Measurements from ENCODE around the gene CRYAB. TPM values are rescaled to one million over a fixed set of nuclear protein-coding genes. Genes with fewer than 3 reads are reported as not detected.

Gene CRYAB
- polyA plus RNA-seq, 1 experiment: 76.7 TPM

GRCh38 chr11:111913997-111914396, 2.4 kb upstream of the CRYAB start:
- no peak for TF ChIP-seq CTCF (IDR thresholded peaks at IDR 0.05; ENCODE audit: insufficient read depth, low read depth, low read length)
- no peaks in the 10 kb centered on the region for H3K27me3 ChIP-seq (ENCODE audit: control insufficient read depth, insufficient read depth, low read length)
- H3K4me3 ChIP-seq (ENCODE audit: low read depth, low read length): peak overlapping the region; percentile 46
- H3K36me3 ChIP-seq (ENCODE audit: control insufficient read depth, insufficient read depth, low read length): peaks cover 1% of the 10 kb centered on the region; the same call in 1 of the 2 replicates
- ChIA-PET POLR2A (interaction anchor here (1.2 kb wide), 1 partner anchor 13 kb away, joined by 4 read pairs; no protein-coding TSS in a partner anchor), CTCF (interaction anchor here (0.5 to 1.4 kb wide), 7 partner anchors 10 to 68 kb away, joined by 3 to 7 read pairs (median 3); no protein-coding TSS in a partner anchor)
- peak; percentile 53 for DNase-seq (ENCODE audit: low read depth)

- H3K36me3 ChIP-seq (ENCODE audit: control insufficient read depth, insufficient read depth, low read length): peaks cover 1% of the 10 kb centered on the region; the same call in 1 of the 2 replicates
- ChIA-PET POLR2A (interaction anchor here (0.6 to 0.7 kb wide), 3 partner anchors 13 to 172 kb away, joined by 3 to 4 read pairs (median 3); no protein-coding TSS in a partner anchor), CTCF (interaction anchor here (0.7 to 1.2 kb wide), 4 partner anchors 11 to 56 kb away, joined by 3 to 7 read pairs (median 4); no protein-coding TSS in a partner anchor)
- H3K4me3 ChIP-seq (ENCODE audit: low read depth, low read length): peak overlapping the region; percentile 46
- DNase-seq (ENCODE audit: low read depth): no peak
- no peaks in the 10 kb centered on the region for H3K27me3 ChIP-seq (ENCODE audit: control insufficient read depth, insufficient read depth, low read length)
- no peak for TF ChIP-seq CTCF (IDR thresholded peaks at IDR 0.05; ENCODE audit: insufficient read depth, low read depth, low read length)
Measured at GRCh38 chr11:111913031-111913861, 1.7 kb upstream of the CRYAB start.

GRCh38 chr11:111912535-111912934, 965 bp upstream of the CRYAB start, which contains the start of gene HSPB2:
TSS of gene HSPB2 (plus strand) at chr11:111912734. CDS start at chr11:111912830, 96 bp downstream.
- ChIA-PET POLR2A (no interaction called here), CTCF (interaction anchor here (1.2 kb wide), 1 partner anchor 14 kb away, joined by 7 read pairs; no protein-coding TSS in a partner anchor)
- peak within 1 kb of the TSS; percentile 46 for H3K4me3 ChIP-seq (ENCODE audit: low read depth, low read length)
- TF ChIP-seq CTCF (IDR thresholded peaks at IDR 0.05; ENCODE audit: insufficient read depth, low read depth, low read length): no peak
- H3K27me3 ChIP-seq (ENCODE audit: control insufficient read depth, insufficient read depth, low read length): no peaks in the 10 kb centered on the region
- no peak for DNase-seq (ENCODE audit: low read depth)
- peaks cover 1% of the 10 kb centered on the region; the same call in 1 of the 2 replicates for H3K36me3 ChIP-seq (ENCODE audit: control insufficient read depth, insufficient read depth, low read length)

DNA sequence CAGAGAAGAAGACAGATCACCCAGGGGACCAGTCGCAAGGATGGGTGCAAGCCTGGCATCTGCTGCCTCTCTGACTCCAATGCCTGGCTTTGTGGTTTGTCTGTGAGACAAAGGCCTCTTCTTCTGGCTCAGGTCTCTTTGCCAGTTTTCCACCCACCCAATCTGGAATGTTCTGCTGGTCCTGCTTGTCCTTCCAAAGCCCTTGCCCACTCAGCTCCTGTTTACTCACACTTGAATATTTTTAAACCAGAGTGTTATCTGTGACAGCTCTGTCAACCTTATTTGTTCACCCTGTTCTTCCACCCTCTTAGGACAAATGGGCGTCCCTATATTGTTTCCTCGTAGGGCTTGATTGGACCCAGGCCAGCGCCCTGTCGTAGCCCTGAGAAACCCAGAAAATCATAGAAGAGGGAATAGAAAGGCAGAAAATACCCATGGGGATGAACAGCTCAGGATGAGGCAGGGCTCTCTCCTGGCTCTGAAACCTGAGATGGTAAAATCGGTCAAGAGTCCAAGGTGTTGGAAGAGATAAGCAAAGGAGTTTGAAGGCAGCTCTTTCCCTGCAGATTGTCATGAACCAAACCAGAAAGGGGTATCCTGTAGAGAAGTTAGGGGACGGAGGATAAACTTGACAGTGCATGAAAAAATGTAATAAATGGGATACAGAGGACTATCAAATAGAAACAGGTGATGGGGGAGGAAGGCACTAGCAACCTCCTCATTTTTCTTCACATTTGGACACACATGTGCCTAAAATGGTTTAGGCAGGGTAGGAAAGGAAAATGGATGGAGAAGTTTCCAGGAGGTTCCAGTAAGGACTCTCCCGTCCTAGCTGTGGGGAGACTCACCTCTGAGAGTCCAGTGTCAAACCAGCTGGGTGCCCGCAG, 651 bp downstream of the CRYAB start:
- CTCF ChIA-PET: interaction anchor here (0.8 to 2.2 kb wide), 8 partner anchors 9 to 71 kb away, joined by 3 to 8 read pairs (median 3); no protein-coding TSS in a partner anchor
- H3K36me3 ChIP-seq (ENCODE audit: control insufficient read depth, insufficient read depth, low read length): peaks cover 1% of the 10 kb centered on the region; the same call in 1 of the 2 replicates
- H3K4me3 ChIP-seq (ENCODE audit: low read depth, low read length): 0 out of 2 replicates have a peak overlapping the region, but pooled peaks have one; percentile 0
- no peaks in the 10 kb centered on the region for H3K27me3 ChIP-seq (ENCODE audit: control insufficient read depth, insufficient read depth, low read length)
- POLR2A ChIA-PET: no interaction called here
- TF ChIP-seq CTCF (IDR thresholded peaks at IDR 0.05; ENCODE audit: insufficient read depth, low read depth, low read length): no peak
- no peak for DNase-seq (ENCODE audit: low read depth)
